HL-60/S4 treated with retinoic acid at 250 ng/mL for 4 days and 3 days (cell line): ENCODE results near the gene ILK.

Experiments
- in situ Hi-C: fragments of 300-500 bp; cut with MboI; formaldehyde crosslinking; loops from 2 replicates; pipeline ENCODE4 v1.7.0; 2022; ENCODE audit warnings: low sequenced_read_pairs

ILK gene

GRCh38 chr11:6633422-6634408 is 30.1 kb downstream of the ILK start:
- in situ Hi-C loops, result no loop called here

- in situ Hi-C loops, result no loop called here
These were observed 31.0 kb downstream of the ILK start for GRCh38 chr11:6634534-6634933.

GRCh38 chr11:6635082-6635932 is 31.7 kb downstream of the ILK start:
- in situ Hi-C loops, result no loop called here

- in situ Hi-C loops, result no loop called here
These were observed 32.9 kb downstream of the ILK start for GRCh38 chr11:6636480-6636879.

GRCh38 chr11:6637871-6638270 is 34.3 kb downstream of the ILK start:
- in situ Hi-C loops, result no loop called here

- in situ Hi-C loops, result no loop called here
These were observed 34.9 kb downstream of the ILK start for GRCh38 chr11:6638429-6638828.

- in situ Hi-C loops, result no loop called here
These were observed 36.7 kb downstream of the ILK start for GRCh38 chr11:6640036-6640984.

- in situ Hi-C loops, result no loop called here
These were observed 37.6 kb downstream of the ILK start for GRCh38 chr11:6640985-6641701.

GRCh38 chr11:6642957-6643356 is 39.4 kb downstream of the ILK start:
- in situ Hi-C loops, result no loop called here

GRCh38 chr11:6646071-6646470 is 42.5 kb downstream of the ILK start:
- in situ Hi-C loops, result no loop called here

- in situ Hi-C loops, result no loop called here
These were observed 43.0 kb downstream of the ILK start for GRCh38 chr11:6646576-6646917.

- in situ Hi-C loops, result no loop called here
These were observed 43.5 kb downstream of the ILK start for GRCh38 chr11:6646918-6647679.

GRCh38 chr11:6647836-6648235 is 44.3 kb downstream of the ILK start:
- in situ Hi-C loops, result no loop called here

- in situ Hi-C loops, result no loop called here
These were observed 44.9 kb downstream of the ILK start for GRCh38 chr11:6648501-6648900.

GRCh38 chr11:6650104-6650503 is 46.5 kb downstream of the ILK start:
- in situ Hi-C loops, result no loop called here

- in situ Hi-C loops, result no loop called here
These were observed 47.4 kb downstream of the ILK start for GRCh38 chr11:6650980-6651379.

- in situ Hi-C loops, result no loop called here
These were observed 48.6 kb downstream of the ILK start for GRCh38 chr11:6652182-6652581.

GRCh38 chr11:6653097-6653496 is 49.5 kb downstream of the ILK start:
- in situ Hi-C loops, result no loop called here

GRCh38 chr11:6653656-6654055 is 50.1 kb downstream of the ILK start:
- in situ Hi-C loops, result no loop called here
